ENCODE data around the gene PIK3C2A.

GRCh38 chr11:17173332-17173731 is 34.5 kb downstream of the PIK3C2A start:
- no peak for TF ChIP-seq CTCF (IDR thresholded peaks at IDR 0.05; ENCODE audit: insufficient read depth, low read length, poor library complexity, severe bottlenecking)
- no peak for TF ChIP-seq EZH2phosphoT487 (conservative IDR thresholded peaks at IDR 0.05; ENCODE audit: low read length)
